ENCODE data around the gene CCDC92B.
"Not testable (repeated sequence)": the region's sequence is repeated elsewhere in the genome, so short reads cannot be mapped to it uniquely, and the experiment has no call there.

Gene CCDC92B

GRCh38 chr17:2705263-2705662, 44.2 kb downstream of the CCDC92B start:
- Histone ChIP-seq H3K4me3 (ENCODE audit: low read length) (no peak overlapping the region), H3K9ac (ENCODE audit: low read length) (no peak overlapping the region), H3K9me3 (ENCODE audit: control insufficient read depth, low read length) (no peaks in the 10 kb centered on the region), H3K27me3 (ENCODE audit: control insufficient read depth, insufficient read depth, low read length) (no peaks in the 10 kb centered on the region), H3K36me3 (ENCODE audit: control insufficient read depth, insufficient read depth, low read length) (peaks cover 5% of the 10 kb centered on the region), H3K4me1 (ENCODE audit: control insufficient read depth, insufficient read depth, low read length) (peaks cover 29% of the 10 kb centered on the region)

GRCh38 chr17:2704890-2705248, 44.6 kb downstream of the CCDC92B start:
- H3K27me3 ChIP-seq (ENCODE audit: control insufficient read depth, insufficient read depth, low read length), result no peaks in the 10 kb centered on the region
- H3K4me3 ChIP-seq (ENCODE audit: low read length), result no peak overlapping the region
- no peaks in the 10 kb centered on the region for H3K9me3 ChIP-seq (ENCODE audit: control insufficient read depth, low read length)
- no peak overlapping the region for H3K9ac ChIP-seq (ENCODE audit: low read length)
- H3K36me3 ChIP-seq (ENCODE audit: control insufficient read depth, insufficient read depth, low read length), result peaks cover 5% of the 10 kb centered on the region
- peaks cover 25% of the 10 kb centered on the region for H3K4me1 ChIP-seq (ENCODE audit: control insufficient read depth, insufficient read depth, low read length)

GRCh38 chr17:2704031-2704889, 45.2 kb downstream of the CCDC92B start:
- no peak overlapping the region for H3K9ac ChIP-seq (ENCODE audit: low read length)
- peaks cover 6% of the 10 kb centered on the region for H3K36me3 ChIP-seq (ENCODE audit: control insufficient read depth, insufficient read depth, low read length)
- H3K4me3 ChIP-seq (ENCODE audit: low read length), result no peak overlapping the region
- H3K9me3 ChIP-seq (ENCODE audit: control insufficient read depth, low read length), result no peaks in the 10 kb centered on the region
- peaks cover 19% of the 10 kb centered on the region for H3K4me1 ChIP-seq (ENCODE audit: control insufficient read depth, insufficient read depth, low read length)
- H3K27me3 ChIP-seq (ENCODE audit: control insufficient read depth, insufficient read depth, low read length), result no peaks in the 10 kb centered on the region

GRCh38 chr17:2703606-2704005, 45.8 kb downstream of the CCDC92B start:
- peaks cover 13% of the 10 kb centered on the region for H3K4me1 ChIP-seq (ENCODE audit: control insufficient read depth, insufficient read depth, low read length)
- peaks cover 10% of the 10 kb centered on the region for H3K36me3 ChIP-seq (ENCODE audit: control insufficient read depth, insufficient read depth, low read length)
- no peaks in the 10 kb centered on the region for H3K27me3 ChIP-seq (ENCODE audit: control insufficient read depth, insufficient read depth, low read length)
- H3K4me3 ChIP-seq (ENCODE audit: low read length), result no peak overlapping the region
- no peak overlapping the region for H3K9ac ChIP-seq (ENCODE audit: low read length)
- H3K9me3 ChIP-seq (ENCODE audit: control insufficient read depth, low read length), result no peaks in the 10 kb centered on the region

GRCh38 chr17:2703181-2703580, 46.3 kb downstream of the CCDC92B start:
- H3K36me3 ChIP-seq (ENCODE audit: control insufficient read depth, insufficient read depth, low read length), result peaks cover 10% of the 10 kb centered on the region
- no peak overlapping the region for H3K9ac ChIP-seq (ENCODE audit: low read length)
- H3K4me3 ChIP-seq (ENCODE audit: low read length), result no peak overlapping the region

GRCh38 chr17:2701996-2702741, 47.3 kb downstream of the CCDC92B start:
- Histone ChIP-seq H3K9ac (ENCODE audit: low read length) (no peak overlapping the region), H3K4me3 (ENCODE audit: low read length) (no peak overlapping the region), H3K36me3 (ENCODE audit: control insufficient read depth, insufficient read depth, low read length) (peaks cover 10% of the 10 kb centered on the region)

More at GRCh38 chr17:2703181-2703580, 46.3 kb downstream of the CCDC92B start:
- H3K4me1 ChIP-seq (ENCODE audit: control insufficient read depth, insufficient read depth, low read length), result peaks cover 8% of the 10 kb centered on the region
- H3K9me3 ChIP-seq (ENCODE audit: control insufficient read depth, low read length), result no peaks in the 10 kb centered on the region
- no peaks in the 10 kb centered on the region for H3K27me3 ChIP-seq (ENCODE audit: control insufficient read depth, insufficient read depth, low read length)

GRCh38 chr17:2701161-2701995, 48.1 kb downstream of the CCDC92B start:
- Histone ChIP-seq H3K27me3 (ENCODE audit: control insufficient read depth, insufficient read depth, low read length) (no peaks in the 10 kb centered on the region), H3K36me3 (ENCODE audit: control insufficient read depth, insufficient read depth, low read length) (peaks cover 10% of the 10 kb centered on the region), H3K4me1 (ENCODE audit: control insufficient read depth, insufficient read depth, low read length) (no peaks in the 10 kb centered on the region), H3K4me3 (ENCODE audit: low read length) (no peak overlapping the region), H3K9me3 (ENCODE audit: control insufficient read depth, low read length) (no peaks in the 10 kb centered on the region), H3K9ac (ENCODE audit: low read length) (no peak overlapping the region)

More at GRCh38 chr17:2701996-2702741, 47.3 kb downstream of the CCDC92B start:
- Histone ChIP-seq H3K9me3 (ENCODE audit: control insufficient read depth, low read length) (no peaks in the 10 kb centered on the region), H3K27me3 (ENCODE audit: control insufficient read depth, insufficient read depth, low read length) (no peaks in the 10 kb centered on the region), H3K4me1 (ENCODE audit: control insufficient read depth, insufficient read depth, low read length) (no peaks in the 10 kb centered on the region)

- Histone ChIP-seq H3K36me3 (ENCODE audit: control insufficient read depth, insufficient read depth, low read length) (peaks cover 10% of the 10 kb centered on the region), H3K27me3 (ENCODE audit: control insufficient read depth, insufficient read depth, low read length) (no peaks in the 10 kb centered on the region), H3K9ac (ENCODE audit: low read length) (no peak overlapping the region)
Observed at GRCh38 chr17:2700491-2701141, 48.8 kb downstream of the CCDC92B start.

GRCh38 chr17:2700030-2700490, 49.4 kb downstream of the CCDC92B start:
- Histone ChIP-seq H3K36me3 (ENCODE audit: control insufficient read depth, insufficient read depth, low read length) (peaks cover 10% of the 10 kb centered on the region), H3K9ac (ENCODE audit: low read length) (no peak overlapping the region), H3K27me3 (ENCODE audit: control insufficient read depth, insufficient read depth, low read length) (no peaks in the 10 kb centered on the region), H3K4me3 (ENCODE audit: low read length) (no peak overlapping the region), H3K4me1 (ENCODE audit: control insufficient read depth, insufficient read depth, low read length) (no peaks in the 10 kb centered on the region), H3K9me3 (ENCODE audit: control insufficient read depth, low read length) (no peaks in the 10 kb centered on the region)

More at GRCh38 chr17:2700491-2701141, 48.8 kb downstream of the CCDC92B start:
- H3K4me3 ChIP-seq (ENCODE audit: low read length), result no peak overlapping the region
- H3K9me3 ChIP-seq (ENCODE audit: control insufficient read depth, low read length), result no peaks in the 10 kb centered on the region
- no peaks in the 10 kb centered on the region for H3K4me1 ChIP-seq (ENCODE audit: control insufficient read depth, insufficient read depth, low read length)

- not testable (repeated sequence) for H3K9ac ChIP-seq (ENCODE audit: low read length); H3K9me3 ChIP-seq (ENCODE audit: control insufficient read depth, low read length); H3K4me1 ChIP-seq (ENCODE audit: control insufficient read depth, insufficient read depth, low read length); H3K4me3 ChIP-seq (ENCODE audit: low read length); H3K27me3 ChIP-seq (ENCODE audit: control insufficient read depth, insufficient read depth, low read length)
- H3K36me3 ChIP-seq (ENCODE audit: control insufficient read depth, insufficient read depth, low read length), result peaks cover 10% of the 10 kb centered on the region
Observed at GRCh38 chr17:2699216-2699805, 50.1 kb downstream of the CCDC92B start.

- peaks cover 5% of the 10 kb centered on the region for H3K36me3 ChIP-seq (ENCODE audit: control insufficient read depth, insufficient read depth, low read length)
- no peak overlapping the region for H3K9ac ChIP-seq (ENCODE audit: low read length)
- no peak overlapping the region for H3K4me3 ChIP-seq (ENCODE audit: low read length)
- H3K27me3 ChIP-seq (ENCODE audit: control insufficient read depth, insufficient read depth, low read length), result no peaks in the 10 kb centered on the region
- H3K9me3 ChIP-seq (ENCODE audit: control insufficient read depth, low read length), result no peaks in the 10 kb centered on the region
- H3K4me1 ChIP-seq (ENCODE audit: control insufficient read depth, insufficient read depth, low read length), result no peaks in the 10 kb centered on the region
Observed at GRCh38 chr17:2697611-2698162, 51.8 kb downstream of the CCDC92B start.
